K562 (cell line): ENCODE measurements around the gene TPCN1. TPM values are rescaled to one million over a fixed set of nuclear protein-coding genes. Genes with fewer than 3 reads are reported as not detected.

Experiments
- HCFC1 ChIP-seq: IDR thresholded peaks from 2 replicates; pipeline ENCODE4 v1.6.1; 2012; ENCODE audit warnings: low read depth, low read length, improper control_type of control experiment
- HMG20A ChIP-seq: fragments of 450-650 bp; formaldehyde crosslinking; conservative IDR thresholded peaks from 2 replicates; pipeline ENCODE4 v1.4.0; 2020; ENCODE audit warnings: mild to moderate bottlenecking, mixed read lengths
- RBM34 ChIP-seq: fragments of 200-400 bp; formaldehyde crosslinking; IDR thresholded peaks from 2 replicates; pipeline ENCODE4 v1.6.1; 2018; ENCODE audit warnings: low read length, borderline replicate concordance; ENCODE audit not compliant: insufficient read depth
- SIN3A ChIP-seq, 2 experiments: fragments of 150-350 bp in 1 of 2; IDR thresholded peaks; 2 replicates each; pipeline ENCODE4 v1.6.1; 2011 to 2016; ENCODE audit warnings: borderline replicate concordance in 2 of 2, low read depth in 2 of 2, low read length in 2 of 2, mild to moderate bottlenecking in 2 of 2, moderate library complexity in 2 of 2; ENCODE audit not compliant: control insufficient read depth in 1 of 2
- SIX5 ChIP-seq, 2 experiments: IDR thresholded peaks; 2 replicates each; pipeline ENCODE4 v1.6.1; 2011; ENCODE audit warnings: low read length in 2 of 2, borderline replicate concordance in 1 of 2, low read depth in 1 of 2, mild to moderate bottlenecking in 1 of 2, moderate library complexity in 1 of 2; ENCODE audit not compliant: insufficient read depth in 1 of 2
- TAF1 ChIP-seq: IDR thresholded peaks from 2 replicates; pipeline ENCODE4 v1.6.1; 2011; ENCODE audit warnings: mild to moderate bottlenecking, low read length, moderate library complexity; ENCODE audit not compliant: insufficient read depth, control insufficient read depth, severe bottlenecking; ENCODE audit errors: extremely low read depth
- polyA plus RNA-seq, 8 experiments: library from polyadenylated mRNA; depleted of rRNA in 4 of 8; stranded (reverse) in 5 of 8; unstranded in 3 of 8; fragments of >200 nt; fragmentation: Nextera tagmentation in 2 of 8; fragmentation: Illumina TruSeq in 1 of 8; extraction: Ambion mirVana in 2 of 8; extraction: Trizol in 1 of 8; gene quantifications; 2 replicates each; pipeline versions ENCODE4 v1.2.1 to v1.2.3, GENCODE V29; 2011 to 2014; ENCODE audit warnings: inconsistent platforms in 1 of 8, missing spikeins in 1 of 8
- total RNA-seq, 7 experiments: library from RNA; depleted of rRNA in 6 of 7; stranded (reverse); fragments of >200 nt in 6 of 7; fragmentation: Illumina TruSeq in 2 of 7; extraction: Trizol in 2 of 7; gene quantifications; 2 replicates each; pipeline versions ENCODE4 v1.2.1 to v1.2.3, GENCODE V29; 2011 to 2021; ENCODE audit warnings: low replicate concordance in 1 of 7
- TF ChIP-seq, protein P1 (sequence below), 2 experiments: fragments of 450-650 bp; formaldehyde crosslinking in 1 of 2; IDR thresholded peaks; 2 replicates each; pipeline versions ENCODE4 v1.4.0 to v1.6.1; 2014 to 2020; ENCODE audit warnings: mild to moderate bottlenecking in 2 of 2, borderline replicate concordance in 1 of 2, low read depth in 1 of 2
- TF ChIP-seq, protein P2 (sequence below): sonication (generic); formaldehyde crosslinking; IDR thresholded peaks from 2 replicates; pipeline ENCODE4 v1.8.1; 2023; ENCODE audit warnings: mild to moderate bottlenecking, missing genetic modification reagents
- TF ChIP-seq, protein P3 (sequence below): fragments of 250-450 bp; sonication (Bioruptor Pico); IDR thresholded peaks from 2 replicates; pipeline ENCODE4 v1.8.0; 2021; ENCODE audit warnings: borderline replicate concordance, mild to moderate bottlenecking, moderate library complexity; ENCODE audit not compliant: poor library complexity, severe bottlenecking
- TF ChIP-seq, protein P4 (sequence below): sonication (generic); formaldehyde crosslinking; IDR thresholded peaks from 2 replicates; pipeline ENCODE4 v1.5.0; 2020; ENCODE audit warnings: missing genetic modification reagents

TPCN1 gene
- total and polyA plus RNA-seq, 9 of the 15 experiments (the other 6 are each of a cell fraction or from before 2014, with no cell fraction given): 0.80 to 23.8 (median 7.4) TPM

DNA sequence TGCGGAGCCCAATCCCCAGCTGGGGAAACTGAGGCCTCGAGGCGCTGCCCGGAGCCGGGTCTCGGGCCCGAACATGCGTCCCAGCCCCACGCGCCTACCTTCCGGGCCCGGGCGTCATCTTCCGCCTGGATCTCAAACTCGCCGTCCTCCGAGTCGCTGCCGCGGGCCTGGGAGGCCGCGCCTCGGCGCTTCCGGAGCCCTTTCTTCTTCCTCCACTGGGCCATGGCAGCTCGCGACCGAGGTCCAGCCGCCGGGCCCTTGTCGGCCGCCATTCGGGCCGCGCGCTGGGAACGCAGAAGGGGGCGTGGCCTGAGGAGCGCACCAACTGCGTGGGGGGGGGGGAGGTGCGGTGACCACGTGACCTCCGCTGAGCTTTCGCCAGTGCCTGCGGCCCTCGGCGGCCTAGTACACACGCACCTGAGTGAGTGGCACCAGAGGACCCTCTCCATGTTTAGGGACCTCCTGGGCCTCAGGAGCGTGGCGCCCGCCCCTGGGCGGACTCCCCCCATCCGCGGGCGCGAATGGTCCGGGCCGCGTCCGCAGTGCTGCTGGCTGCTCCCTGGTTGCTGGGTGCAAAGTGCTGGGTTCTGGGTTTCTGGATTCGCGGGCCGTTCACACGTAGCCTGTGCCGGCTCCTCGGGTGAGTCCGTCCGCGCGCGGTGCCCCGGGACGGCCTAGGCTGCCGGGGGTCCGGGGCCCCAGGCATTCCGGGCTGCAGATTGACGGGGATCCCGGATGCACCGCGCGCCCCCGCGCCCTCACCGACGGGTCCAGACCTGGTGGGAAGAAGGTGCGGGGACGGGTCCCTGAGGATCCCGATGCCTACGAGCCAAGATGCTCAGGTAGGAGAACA is 35.9 kb upstream of the TPCN1 start, which contains the start of the genes DDX54 and RITA1 (continued):
- TF ChIP-seq, protein P1, sequence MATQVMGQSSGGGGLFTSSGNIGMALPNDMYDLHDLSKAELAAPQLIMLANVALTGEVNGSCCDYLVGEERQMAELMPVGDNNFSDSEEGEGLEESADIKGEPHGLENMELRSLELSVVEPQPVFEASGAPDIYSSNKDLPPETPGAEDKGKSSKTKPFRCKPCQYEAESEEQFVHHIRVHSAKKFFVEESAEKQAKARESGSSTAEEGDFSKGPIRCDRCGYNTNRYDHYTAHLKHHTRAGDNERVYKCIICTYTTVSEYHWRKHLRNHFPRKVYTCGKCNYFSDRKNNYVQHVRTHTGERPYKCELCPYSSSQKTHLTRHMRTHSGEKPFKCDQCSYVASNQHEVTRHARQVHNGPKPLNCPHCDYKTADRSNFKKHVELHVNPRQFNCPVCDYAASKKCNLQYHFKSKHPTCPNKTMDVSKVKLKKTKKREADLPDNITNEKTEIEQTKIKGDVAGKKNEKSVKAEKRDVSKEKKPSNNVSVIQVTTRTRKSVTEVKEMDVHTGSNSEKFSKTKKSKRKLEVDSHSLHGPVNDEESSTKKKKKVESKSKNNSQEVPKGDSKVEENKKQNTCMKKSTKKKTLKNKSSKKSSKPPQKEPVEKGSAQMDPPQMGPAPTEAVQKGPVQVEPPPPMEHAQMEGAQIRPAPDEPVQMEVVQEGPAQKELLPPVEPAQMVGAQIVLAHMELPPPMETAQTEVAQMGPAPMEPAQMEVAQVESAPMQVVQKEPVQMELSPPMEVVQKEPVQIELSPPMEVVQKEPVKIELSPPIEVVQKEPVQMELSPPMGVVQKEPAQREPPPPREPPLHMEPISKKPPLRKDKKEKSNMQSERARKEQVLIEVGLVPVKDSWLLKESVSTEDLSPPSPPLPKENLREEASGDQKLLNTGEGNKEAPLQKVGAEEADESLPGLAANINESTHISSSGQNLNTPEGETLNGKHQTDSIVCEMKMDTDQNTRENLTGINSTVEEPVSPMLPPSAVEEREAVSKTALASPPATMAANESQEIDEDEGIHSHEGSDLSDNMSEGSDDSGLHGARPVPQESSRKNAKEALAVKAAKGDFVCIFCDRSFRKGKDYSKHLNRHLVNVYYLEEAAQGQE (IDR thresholded peaks at IDR 0.05; ENCODE audit: borderline replicate concordance): peak; percentile 88
- TF ChIP-seq, protein P1 (CRISPR knock-in tag; IDR thresholded peaks at IDR 0.05; ENCODE audit: low read depth): no peak; the same call in 1 of the 2 replicates
- 0 out of 2 replicates have a peak, but pooled peaks have one; percentile 26 for TF ChIP-seq RBM34
- peak; percentile 36 for TF ChIP-seq HCFC1
- TF ChIP-seq SIX5 (IDR thresholded peaks at IDR 0.05; ENCODE audit: borderline replicate concordance in 1 of 2, insufficient read depth in 1 of 2, low read depth in 1 of 2, low read length in 2 of 2): 0 out of 4 replicates have a peak, but pooled peaks of 1 of the 2 experiments have one; percentile 22
- peak; percentile 92 for TF ChIP-seq TAF1
- TF ChIP-seq, protein P2, sequence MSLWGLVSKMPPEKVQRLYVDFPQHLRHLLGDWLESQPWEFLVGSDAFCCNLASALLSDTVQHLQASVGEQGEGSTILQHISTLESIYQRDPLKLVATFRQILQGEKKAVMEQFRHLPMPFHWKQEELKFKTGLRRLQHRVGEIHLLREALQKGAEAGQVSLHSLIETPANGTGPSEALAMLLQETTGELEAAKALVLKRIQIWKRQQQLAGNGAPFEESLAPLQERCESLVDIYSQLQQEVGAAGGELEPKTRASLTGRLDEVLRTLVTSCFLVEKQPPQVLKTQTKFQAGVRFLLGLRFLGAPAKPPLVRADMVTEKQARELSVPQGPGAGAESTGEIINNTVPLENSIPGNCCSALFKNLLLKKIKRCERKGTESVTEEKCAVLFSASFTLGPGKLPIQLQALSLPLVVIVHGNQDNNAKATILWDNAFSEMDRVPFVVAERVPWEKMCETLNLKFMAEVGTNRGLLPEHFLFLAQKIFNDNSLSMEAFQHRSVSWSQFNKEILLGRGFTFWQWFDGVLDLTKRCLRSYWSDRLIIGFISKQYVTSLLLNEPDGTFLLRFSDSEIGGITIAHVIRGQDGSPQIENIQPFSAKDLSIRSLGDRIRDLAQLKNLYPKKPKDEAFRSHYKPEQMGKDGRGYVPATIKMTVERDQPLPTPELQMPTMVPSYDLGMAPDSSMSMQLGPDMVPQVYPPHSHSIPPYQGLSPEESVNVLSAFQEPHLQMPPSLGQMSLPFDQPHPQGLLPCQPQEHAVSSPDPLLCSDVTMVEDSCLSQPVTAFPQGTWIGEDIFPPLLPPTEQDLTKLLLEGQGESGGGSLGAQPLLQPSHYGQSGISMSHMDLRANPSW (CRISPR knock-in tag): peak; percentile 73; the same call in 1 of the 2 replicates
- TF ChIP-seq, protein P3, sequence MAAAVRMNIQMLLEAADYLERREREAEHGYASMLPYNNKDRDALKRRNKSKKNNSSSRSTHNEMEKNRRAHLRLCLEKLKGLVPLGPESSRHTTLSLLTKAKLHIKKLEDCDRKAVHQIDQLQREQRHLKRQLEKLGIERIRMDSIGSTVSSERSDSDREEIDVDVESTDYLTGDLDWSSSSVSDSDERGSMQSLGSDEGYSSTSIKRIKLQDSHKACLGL (CRISPR knock-in tag): peak; percentile 75
- TF ChIP-seq, protein P4, sequence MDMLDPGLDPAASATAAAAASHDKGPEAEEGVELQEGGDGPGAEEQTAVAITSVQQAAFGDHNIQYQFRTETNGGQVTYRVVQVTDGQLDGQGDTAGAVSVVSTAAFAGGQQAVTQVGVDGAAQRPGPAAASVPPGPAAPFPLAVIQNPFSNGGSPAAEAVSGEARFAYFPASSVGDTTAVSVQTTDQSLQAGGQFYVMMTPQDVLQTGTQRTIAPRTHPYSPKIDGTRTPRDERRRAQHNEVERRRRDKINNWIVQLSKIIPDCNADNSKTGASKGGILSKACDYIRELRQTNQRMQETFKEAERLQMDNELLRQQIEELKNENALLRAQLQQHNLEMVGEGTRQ: peak; percentile 99
- TF ChIP-seq HMG20A (CRISPR knock-in tag): no peak
- 0 out of 4 replicates have a peak, but pooled peaks of 1 of the 2 experiments have one; percentile 5 for TF ChIP-seq SIN3A (IDR thresholded peaks at IDR 0.05; ENCODE audit: borderline replicate concordance in 2 of 2, control insufficient read depth in 1 of 2, low read depth in 2 of 2, low read length in 2 of 2)
